Common myeloid progenitor, CD34-positive (primary cell): ENCODE measurements around the gene FKBP6.
"Not testable (repeated sequence)": the region's sequence is repeated elsewhere in the genome, so short reads cannot be mapped to it uniquely, and the experiment has no call there.

Experiments used
- CTCF ChIA-PET: fragments of 350-600 bp; sonication (Branson Sonifier 250); formaldehyde crosslinking; loops from one replicate; lab custom pipeline; 2021; ENCODE audit warnings: antibody characterized with exemption; lab: Charles Lee
- POLR2A ChIA-PET: fragments of 350-600 bp; sonication (Branson Sonifier 250); formaldehyde crosslinking; loops from one replicate; lab custom pipeline; 2021; ENCODE audit warnings: antibody characterized with exemption; lab: Charles Lee
- DNase-seq, 3 donors: peaks; one replicate each; pipeline versions ENCODE4 v3.0.0 to v3.0.0-alpha.2; 2013
- H3K27ac ChIP-seq, 2 experiments: 1 replicate in 1 of 2; 2 replicates in 1 of 2; pipeline ENCODE4 v1.7.0; 2013; ENCODE audit warnings: inconsistent platforms in 2 of 2, low read length in 2 of 2, mild to moderate bottlenecking in 2 of 2, low read depth in 1 of 2, moderate library complexity in 1 of 2; ENCODE audit not compliant: severe bottlenecking in 2 of 2, insufficient read depth in 1 of 2, poor library complexity in 1 of 2
- H3K27me3 ChIP-seq, 5 experiments: replicated peaks in 2 of 5; 1 replicate in 3 of 5; 2 replicates in 2 of 5; pipeline versions ENCODE4 v1.6.1 to v1.7.0; 2013; ENCODE audit warnings: low read length in 4 of 5, mild to moderate bottlenecking in 2 of 5, moderate library complexity in 2 of 5, inconsistent platforms in 1 of 5; ENCODE audit not compliant: insufficient read depth in 5 of 5, control insufficient read depth in 4 of 5
- H3K36me3 ChIP-seq, 4 experiments: 1 replicate in 2 of 4; 2 replicates in 2 of 4; pipeline versions ENCODE4 v1.6.1 to v1.7.0; 2013; ENCODE audit warnings: low read length in 3 of 4, control low read depth in 1 of 4, mild to moderate bottlenecking in 1 of 4; ENCODE audit not compliant: control insufficient read depth in 4 of 4, insufficient read depth in 4 of 4
- H3K4me1 ChIP-seq, 4 experiments: 1 replicate in 3 of 4; 2 replicates in 1 of 4; pipeline versions ENCODE4 v1.6.1 to v1.7.1; 2013; ENCODE audit warnings: low read length in 3 of 4, mild to moderate bottlenecking in 3 of 4, control low read depth in 1 of 4, inconsistent platforms in 1 of 4, moderate library complexity in 1 of 4; ENCODE audit not compliant: control insufficient read depth in 4 of 4, insufficient read depth in 4 of 4; ENCODE audit errors: control extremely low read depth in 1 of 4
- H3K4me3 ChIP-seq, 7 experiments: 1 replicate in 4 of 7; 2 replicates in 3 of 7; pipeline versions ENCODE4 v1.5.1 to v1.7.0; 2013; ENCODE audit warnings: mild to moderate bottlenecking in 7 of 7, low read length in 6 of 7, moderate library complexity in 6 of 7, inconsistent platforms in 2 of 7, low read depth in 2 of 7, control low read depth in 1 of 7; ENCODE audit not compliant: insufficient read depth in 4 of 7, control insufficient read depth in 1 of 7; ENCODE audit errors: extremely low read depth in 1 of 7
- H3K9me3 ChIP-seq, 5 experiments: 1 replicate in 4 of 5; 2 replicates in 1 of 5; pipeline versions ENCODE4 v1.6.1 to v1.7.1; 2013; ENCODE audit warnings: low read length in 4 of 5, mild to moderate bottlenecking in 2 of 5, inconsistent platforms in 1 of 5, low read depth in 1 of 5, moderate library complexity in 1 of 5; ENCODE audit not compliant: control insufficient read depth in 4 of 5, insufficient read depth in 2 of 5; ENCODE audit errors: control extremely low read depth in 1 of 5
- WGBS: methylation state at CpG from one replicate; pipeline ENCODE4 v1.1.5; 2013; ENCODE audit not compliant: insufficient coverage; 5-methylcytosine and 5-hydroxymethylcytosine counted together

The FKBP6 gene

DNA sequence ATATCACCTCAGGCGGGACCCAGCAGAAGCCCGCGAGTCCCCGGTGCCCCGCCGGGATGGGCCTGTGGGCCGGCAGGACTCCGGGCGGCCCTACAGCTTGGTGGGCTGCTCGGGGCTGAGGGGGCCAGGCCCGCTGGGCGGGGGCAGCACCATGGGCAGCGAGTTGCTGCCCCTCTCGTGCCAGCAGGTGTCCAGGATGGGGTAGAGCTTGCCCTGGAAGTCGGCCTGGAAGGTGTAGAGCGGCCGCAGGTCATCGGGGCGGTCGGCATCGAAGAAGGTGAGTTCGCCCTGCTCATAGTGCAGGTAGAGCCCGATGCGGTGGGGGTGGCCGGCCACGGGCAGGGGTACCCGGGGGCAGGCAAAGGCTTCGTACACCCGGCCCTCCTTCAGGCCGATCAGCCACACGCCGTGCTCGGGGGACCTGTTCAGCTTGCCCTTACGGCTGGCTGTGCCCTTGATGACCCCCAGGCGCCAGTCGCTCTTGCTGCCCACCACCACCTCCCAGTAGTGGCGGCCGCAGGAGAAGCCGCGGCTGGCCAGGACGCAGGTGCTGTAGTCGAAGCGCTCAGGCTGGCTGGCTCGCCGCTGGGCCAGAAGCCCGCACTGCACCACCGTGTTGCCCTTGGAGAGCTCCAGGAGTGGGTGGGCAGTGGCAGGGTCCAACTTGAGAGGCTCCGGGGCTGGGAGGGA, 15.0 kb upstream of the FKBP6 start:
- no peaks in the 10 kb centered on the region for H3K27me3 ChIP-seq
- DNase-seq = no peak
- H3K4me3 ChIP-seq = no peak overlapping the region
- no peaks in the 10 kb centered on the region for H3K36me3 ChIP-seq
- no peak overlapping the region for H3K27ac ChIP-seq
- peaks cover 0 to 9% (median 9%) of the 10 kb centered on the region in 4 experiments for H3K4me1 ChIP-seq
- POLR2A ChIA-PET = no interaction called here
- CTCF ChIA-PET = no interaction called here
- H3K9me3 ChIP-seq = no peaks in the 10 kb centered on the region
- 96% methylated on average over 42 of the region's 48 CpGs for WGBS

GRCh38 chr7:73313521-73313906, 14.4 kb upstream of the FKBP6 start:
- Histone ChIP-seq H3K27ac (no peak overlapping the region), H3K9me3 (no peaks in the 10 kb centered on the region), H3K4me1 (peaks cover 0 to 5% (median 5%) of the 10 kb centered on the region in 4 experiments), H3K4me3 (no peak overlapping the region), H3K27me3 (no peaks in the 10 kb centered on the region), H3K36me3 (no peaks in the 10 kb centered on the region)
- ChIA-PET POLR2A (no interaction called here), CTCF (interaction anchor here (1.5 kb wide), 1 partner anchor 139 kb away, joined by 5 read pairs; no protein-coding TSS in a partner anchor)
- DNase-seq = no peak
- 96% methylated on average over 4 of the region's 4 CpGs for WGBS

- Histone ChIP-seq H3K36me3 (no peaks in the 10 kb centered on the region), H3K9me3 (no peaks in the 10 kb centered on the region), H3K4me1 (peaks cover 0 to 2% (median 2%) of the 10 kb centered on the region in 4 experiments), H3K4me3 (no peak overlapping the region), H3K27ac (no peak overlapping the region), H3K27me3 (no peaks in the 10 kb centered on the region)
- POLR2A ChIA-PET = no interaction called here
- CTCF ChIA-PET = interaction anchor here (1.5 kb wide), 1 partner anchor 138 kb away, joined by 5 read pairs; no protein-coding TSS in a partner anchor
- 98% methylated on average over 5 of the region's 5 CpGs for WGBS
- no peak for DNase-seq
These were observed 13.7 kb upstream of the FKBP6 start for GRCh38 chr7:73314271-73314670.

DNA sequence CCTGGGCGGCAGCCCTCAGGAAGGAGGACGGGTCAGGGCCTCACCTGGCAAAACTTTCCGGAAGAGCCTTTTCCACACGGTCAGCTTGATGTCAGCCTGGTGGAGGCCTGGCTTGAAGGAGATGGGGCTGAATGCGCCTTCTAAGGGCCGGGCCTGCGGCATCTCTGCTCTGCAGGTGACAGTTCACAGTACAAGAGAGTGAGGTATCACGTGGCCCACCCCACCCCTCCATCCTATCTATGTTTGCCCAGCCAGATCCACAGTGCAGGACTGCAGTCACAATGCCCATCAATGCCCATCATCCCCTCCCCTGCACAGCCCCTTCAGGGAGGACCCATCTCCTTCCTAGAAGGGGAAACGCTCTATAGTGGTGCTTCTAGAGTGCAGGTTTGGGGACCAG, 11.4 kb upstream of the FKBP6 start:
- 97% methylated on average over 8 of the region's 9 CpGs for WGBS
- Histone ChIP-seq H3K27ac (no peak overlapping the region), H3K4me3 (no peak overlapping the region), H3K36me3 (no peaks in the 10 kb centered on the region), H3K9me3 (no peaks in the 10 kb centered on the region), H3K27me3 (no peaks in the 10 kb centered on the region), H3K4me1 (no peaks in the 10 kb centered on the region)
- no peak for DNase-seq
- ChIA-PET CTCF (interaction anchor here (0.7 to 0.8 kb wide), 2 partner anchors 11 to 42 kb away, joined by 3 read pairs; partner anchors contain the start of gene TRIM50), POLR2A (interaction anchor here (0.5 kb wide), 1 partner anchor 493 kb away, joined by 3 read pairs; no protein-coding TSS in a partner anchor)

GRCh38 chr7:73318656-73319204, 9.2 kb upstream of the FKBP6 start:
- H3K9me3 ChIP-seq, DNase-seq, H3K4me1 ChIP-seq, H3K27me3 ChIP-seq, H3K36me3 ChIP-seq, H3K27ac ChIP-seq, CTCF ChIA-PET, POLR2A ChIA-PET, H3K4me3 ChIP-seq: not testable (repeated sequence)
- WGBS = no CpG with 5 or more reads among the region's 18 CpGs

GRCh38 chr7:73319541-73319940, 8.4 kb upstream of the FKBP6 start:
- H3K36me3 ChIP-seq, DNase-seq, H3K27ac ChIP-seq, CTCF ChIA-PET, H3K4me3 ChIP-seq, H3K4me1 ChIP-seq, POLR2A ChIA-PET, H3K9me3 ChIP-seq, H3K27me3 ChIP-seq: not testable (repeated sequence)
- WGBS = 98% methylated on average over 9 of the region's 9 CpGs

GRCh38 chr7:73320009-73320408, 8.0 kb upstream of the FKBP6 start:
- H3K36me3 ChIP-seq, H3K27me3 ChIP-seq, H3K4me3 ChIP-seq, H3K9me3 ChIP-seq, H3K27ac ChIP-seq, DNase-seq, POLR2A ChIA-PET, CTCF ChIA-PET: not testable (repeated sequence)
- H3K4me1 ChIP-seq = peaks cover 0 to 12% (median 10%) of the 10 kb centered on the region in 4 experiments
- WGBS = 100% methylated on average over 2 of the region's 9 CpGs
